Ovary (tissue), 3 donors: Measurements from ENCODE around the gene VWA1.

Experiments
- CTCF ChIP-seq, 3 donors: fragments of 450-650 bp in 2 of 3; fragments of 200-600 bp in 1 of 3; IDR thresholded peaks; one replicate each; pipeline versions ENCODE4 v1.5.1 to v1.8.0; 2016 to 2022; ENCODE audit warnings: antibody characterized with exemption in 3 of 3, mild to moderate bottlenecking in 1 of 3
- EP300 ChIP-seq: sonication (generic); formaldehyde crosslinking; IDR thresholded peaks from one replicate; pipeline ENCODE4 v1.6.1; 2017; ENCODE audit warnings: antibody characterized with exemption
- POLR2A ChIP-seq: fragments of 450-650 bp; IDR thresholded peaks from one replicate; pipeline ENCODE4 v1.6.1; 2017; ENCODE audit warnings: antibody characterized with exemption, mild to moderate bottlenecking, moderate library complexity
- donor health status: DM: no; HTN: no; CAD: no.

GRCh38 chr1:1423245-1423597, 12.3 kb upstream of the VWA1 start:
- TF ChIP-seq CTCF (IDR thresholded peaks at IDR 0.05) (no peak), POLR2A (no peak), EP300 (no peak)
